Activated CD8-positive, alpha-beta memory T cell treated with anti-CD3 and anti-CD28 coated beads for 36 hours (primary cell): ENCODE data around the gene CD33. TPM values are rescaled to one million over a fixed set of nuclear protein-coding genes. Genes with fewer than 3 reads are reported as not detected.

ENCODE experiments used
- CTCF ChIA-PET: fragments of 350-600 bp; sonication (Branson Sonifier 250); formaldehyde crosslinking; loops from one replicate; lab custom pipeline; 2021; ENCODE audit warnings: antibody characterized with exemption; lab: Charles Lee
- POLR2A ChIA-PET: fragments of 350-600 bp; sonication (Branson Sonifier 250); formaldehyde crosslinking; loops from one replicate; lab custom pipeline; 2021; ENCODE audit warnings: antibody characterized with exemption; lab: Charles Lee
- total RNA-seq, 2 experiments: library from RNA; stranded (reverse); gene quantifications; one replicate each; pipeline ENCODE4 v1.2.3, GENCODE V29; 2021

Gene CD33
- total RNA-seq, 2 experiments from 2014 or later, result 0.13 TPM; not detected in 1

- POLR2A ChIA-PET, result no interaction called here
- CTCF ChIA-PET, result interaction anchor here (0.6 to 0.7 kb wide), 2 partner anchors 72 to 128 kb away, joined by 3 read pairs; no protein-coding TSS in a partner anchor
Observed at GRCh38 chr19:51253088-51253806, 28.4 kb downstream of the CD33 start.

DNA sequence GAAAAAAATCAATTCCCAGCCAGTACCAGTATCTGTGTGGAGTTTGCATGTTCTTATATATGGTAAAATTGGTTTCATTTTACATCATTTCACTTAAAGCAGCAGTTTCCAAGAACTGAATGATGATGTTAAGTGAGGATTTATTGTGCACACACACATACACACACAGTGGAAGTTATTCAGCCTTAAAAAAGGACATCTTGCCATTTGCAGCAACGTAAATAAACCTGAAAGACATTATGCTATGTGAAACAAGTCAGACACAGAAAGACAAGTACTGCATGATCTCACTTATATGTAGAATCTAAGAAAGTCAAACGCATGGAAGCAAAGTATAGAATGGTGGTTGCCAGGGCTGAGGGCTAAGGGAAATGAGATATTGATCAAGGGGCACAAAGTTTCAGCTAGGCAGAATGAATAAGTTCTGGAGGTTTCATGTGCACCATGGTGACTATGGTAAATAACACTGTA is 31.3 kb downstream of the CD33 start:
- POLR2A ChIA-PET, result no interaction called here
- CTCF ChIA-PET, result no interaction called here

- ChIA-PET POLR2A (no interaction called here), CTCF (interaction anchor here (6.1 kb wide), 1 partner anchor 100 kb away, joined by 36 read pairs; no protein-coding TSS in a partner anchor)
Observed at GRCh38 chr19:51257471-51257870, 32.6 kb downstream of the CD33 start.

- ChIA-PET CTCF (interaction anchor here (0.7 to 6.1 kb wide), 5 partner anchors 12 to 101 kb away, joined by 3 to 36 read pairs (median 3); no protein-coding TSS in a partner anchor), POLR2A (no interaction called here)
Observed at GRCh38 chr19:51258165-51259160, 33.6 kb downstream of the CD33 start.

DNA sequence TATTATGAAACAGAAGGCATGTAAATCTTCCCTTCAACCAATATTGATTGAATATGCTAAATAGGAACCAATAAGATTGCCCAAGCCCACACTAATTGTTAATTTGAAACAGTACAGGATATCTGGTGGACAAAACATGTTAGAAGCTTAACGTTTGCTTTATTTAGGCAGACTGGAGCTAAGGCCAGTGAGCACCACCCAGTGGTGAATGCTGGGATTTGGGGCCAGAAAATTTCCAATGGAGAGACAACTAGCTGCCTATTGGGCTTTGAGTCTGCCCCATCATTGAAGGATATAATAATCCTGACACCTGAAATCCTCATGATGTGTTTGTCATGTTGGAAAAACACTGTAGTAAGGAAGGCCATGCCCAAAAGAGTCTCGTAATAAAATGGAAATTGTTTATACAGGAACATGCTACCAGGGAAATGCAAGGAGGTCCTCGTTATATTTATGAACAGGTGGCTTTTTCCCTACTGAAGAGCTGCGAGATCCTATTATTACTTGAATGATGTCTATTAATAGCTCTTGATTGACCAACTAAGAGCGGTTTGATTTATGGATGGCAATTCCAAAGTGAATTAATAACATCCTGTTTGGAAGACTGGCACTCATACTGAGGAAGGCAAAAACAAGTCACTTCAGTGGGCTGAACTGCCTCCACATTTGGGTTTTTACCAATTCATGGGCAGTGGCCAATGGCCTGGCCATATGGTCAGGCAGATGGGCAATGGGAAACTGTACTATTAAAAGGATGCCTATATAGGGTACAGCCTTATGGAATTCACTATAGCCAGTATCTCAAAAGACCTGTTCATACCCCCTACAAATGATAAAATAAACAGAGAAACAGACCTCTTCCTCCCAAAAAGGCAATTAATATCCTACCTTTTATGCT is 34.7 kb downstream of the CD33 start:
- POLR2A ChIA-PET, result interaction anchor here (0.6 kb wide), 1 partner anchor 1982 kb away, joined by 5 read pairs; no protein-coding TSS in a partner anchor
- CTCF ChIA-PET, result interaction anchor here (0.7 to 6.1 kb wide), 5 partner anchors 11 to 102 kb away, joined by 3 to 36 read pairs (median 3); no protein-coding TSS in a partner anchor

DNA sequence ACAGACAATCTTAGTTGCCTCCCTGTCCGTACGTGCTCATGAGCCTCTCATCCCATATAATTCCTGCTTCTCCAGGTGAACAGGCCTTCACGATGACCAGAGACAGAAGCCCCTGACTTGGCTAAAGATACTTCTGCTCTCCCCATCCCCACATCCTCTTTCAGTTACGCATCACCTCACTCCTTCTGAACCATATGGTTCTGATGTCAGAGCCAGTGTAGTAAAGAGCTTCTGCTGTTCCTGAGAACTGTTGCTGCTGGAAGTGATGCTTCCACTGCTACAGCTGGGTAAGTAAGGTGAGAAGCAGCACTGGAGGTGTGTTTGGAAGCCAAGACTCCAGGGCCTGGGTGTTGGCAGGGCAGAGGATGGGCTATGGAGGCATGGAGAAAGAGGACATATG is 38.9 kb downstream of the CD33 start:
- ChIA-PET CTCF (no interaction called here), POLR2A (no interaction called here)

DNA sequence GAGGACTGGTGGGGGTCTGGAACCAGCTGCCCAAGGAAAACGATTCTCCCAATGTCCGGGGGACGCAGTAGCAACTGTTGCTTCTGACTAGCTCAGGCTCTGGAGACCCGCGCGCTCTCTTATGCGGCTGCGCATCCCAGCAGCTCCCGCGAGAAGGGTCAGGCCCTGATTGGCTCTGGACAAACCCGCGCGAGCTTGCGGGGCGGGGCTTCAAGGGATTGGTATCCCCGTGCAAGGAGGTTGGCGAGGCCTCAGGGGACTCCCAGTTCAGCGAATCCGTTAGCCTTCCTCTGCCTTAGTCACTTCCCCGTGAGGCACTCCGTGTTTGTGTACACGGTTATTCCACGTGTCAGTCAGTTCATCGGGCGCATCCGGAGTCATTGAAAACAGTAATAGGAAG is 46.2 kb downstream of the CD33 start:
- CTCF ChIA-PET, result interaction anchor here (1.5 kb wide), 1 partner anchor 11 kb away, joined by 4 read pairs; no protein-coding TSS in a partner anchor
- POLR2A ChIA-PET, result no interaction called here

DNA sequence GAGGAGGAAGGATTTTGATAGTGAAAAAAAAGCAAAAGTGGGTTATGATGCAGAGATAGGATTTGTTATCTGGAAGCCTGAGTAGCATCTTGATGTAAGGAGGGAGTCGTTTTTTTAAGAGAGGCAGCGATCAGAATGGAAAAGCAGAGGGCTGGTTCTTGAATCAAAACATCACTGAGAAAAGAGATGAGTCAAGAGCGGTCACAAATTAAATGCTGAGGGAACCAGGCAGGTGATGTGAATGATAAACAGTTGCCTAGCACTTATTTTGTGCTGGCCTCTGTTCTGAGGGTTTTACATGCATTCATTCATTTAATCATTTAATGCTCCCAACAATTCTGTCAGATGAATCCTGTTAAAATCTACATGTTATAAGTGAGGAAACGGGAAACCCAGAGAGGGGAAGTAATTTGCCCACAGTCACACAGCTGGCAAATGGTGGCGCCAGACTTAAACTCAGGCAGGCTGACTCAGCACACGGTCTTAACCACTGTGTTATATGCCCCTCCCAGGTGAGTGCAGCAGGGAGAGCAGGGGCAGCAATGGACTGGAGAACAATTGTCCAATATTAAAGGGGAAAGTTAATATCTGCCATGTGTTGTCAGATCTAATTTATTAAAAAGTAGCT is 47.4 kb downstream of the CD33 start:
- ChIA-PET CTCF (interaction anchor here (1.0 kb wide), 1 partner anchor 13 kb away, joined by 3 read pairs; no protein-coding TSS in a partner anchor), POLR2A (no interaction called here)

DNA sequence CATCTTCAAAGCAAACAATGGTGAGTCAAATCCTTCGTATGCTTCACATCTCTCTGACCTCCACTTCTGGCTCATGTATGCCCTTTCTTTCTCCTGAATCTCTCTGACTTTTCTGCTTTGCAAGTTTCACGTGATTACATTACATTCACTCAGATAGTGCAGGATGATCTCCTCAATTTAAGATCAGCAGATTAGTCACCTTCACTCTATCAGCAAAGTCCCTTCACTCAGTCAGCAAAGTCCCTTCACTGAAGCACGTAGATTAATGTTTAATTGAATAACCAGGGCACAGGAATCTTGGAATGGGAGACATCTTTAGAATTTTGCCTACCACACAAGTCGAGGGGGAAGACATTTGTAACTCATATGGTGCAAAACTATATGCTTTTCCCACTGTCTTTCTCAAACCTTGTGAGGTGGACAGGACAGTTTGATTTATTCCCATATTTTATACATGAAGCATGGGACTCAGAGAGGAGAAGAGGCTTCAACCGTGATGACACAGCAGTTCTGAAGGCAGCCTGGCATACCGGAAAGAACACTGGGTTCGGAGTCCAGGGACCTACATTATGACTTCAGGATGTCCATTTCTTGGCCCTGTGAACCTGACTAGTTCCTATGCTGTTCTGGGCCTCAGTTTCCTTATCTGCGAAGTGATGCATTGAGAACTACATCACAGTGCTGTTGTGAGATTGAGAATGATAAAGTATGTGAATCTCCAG is 49.3 kb downstream of the CD33 start:
- ChIA-PET CTCF (no interaction called here), POLR2A (no interaction called here)

DNA sequence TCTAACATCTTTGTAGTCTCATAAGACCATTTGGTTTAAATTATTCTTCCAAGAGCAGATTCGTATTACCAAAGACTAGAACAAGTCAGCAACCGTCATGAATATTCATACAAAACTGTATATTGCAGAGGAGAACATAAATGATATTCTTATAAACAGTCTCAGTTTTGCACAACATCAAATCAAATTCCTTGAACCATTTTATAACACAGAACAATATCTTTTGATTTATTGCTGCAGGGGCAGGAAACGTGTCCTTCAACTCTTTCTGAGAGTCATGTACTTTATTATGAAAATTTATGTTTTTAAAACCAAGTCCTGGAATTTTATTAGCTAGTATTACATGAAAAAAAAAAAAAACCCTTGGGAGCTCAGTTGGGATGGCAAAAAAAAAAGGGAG is 52.2 kb downstream of the CD33 start:
- CTCF ChIA-PET, result interaction anchor here (0.6 kb wide), 1 partner anchor 277 kb away, joined by 4 read pairs; no protein-coding TSS in a partner anchor
- POLR2A ChIA-PET, result no interaction called here

DNA sequence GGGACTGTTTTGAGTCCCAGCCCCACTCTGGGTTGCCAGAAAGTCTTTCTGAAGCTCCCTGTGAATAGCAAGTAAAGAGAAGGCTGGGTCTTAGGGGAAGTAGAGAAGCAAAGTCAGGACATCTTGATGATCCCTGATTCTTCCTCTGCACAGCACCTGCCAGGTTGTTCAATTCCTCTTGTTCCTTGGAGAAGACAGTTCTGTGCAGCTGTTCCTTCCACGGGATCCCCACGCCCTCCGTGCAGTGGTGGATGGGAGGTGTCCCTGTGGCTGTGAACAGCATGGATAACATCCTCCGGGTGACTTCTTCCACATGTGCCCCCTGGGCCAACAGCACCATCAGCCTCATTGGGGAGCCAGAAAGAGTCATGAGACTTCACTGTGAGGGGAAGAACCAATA is 57.5 kb downstream of the CD33 start:
- POLR2A ChIA-PET, result no interaction called here
- CTCF ChIA-PET, result interaction anchor here (1.1 kb wide), 1 partner anchor 123 kb away, joined by 5 read pairs; no protein-coding TSS in a partner anchor

- ChIA-PET CTCF (no interaction called here), POLR2A (no interaction called here)
Observed at GRCh38 chr19:51285682-51286081, 60.8 kb downstream of the CD33 start.

Other genes with a start within 250 kb of the CD33 start
- gene KLK7, start 241.2 kb upstream of the CD33 start, total RNA-seq, result not detected
- not detected for gene KLK8, start 223.5 kb upstream of the CD33 start, total RNA-seq
- gene KLK10, start 205.4 kb upstream of the CD33 start, total RNA-seq, result not detected
- gene KLK11, start 198.5 kb upstream of the CD33 start, total RNA-seq, result not detected
- gene KLK12, start 190.1 kb upstream of the CD33 start, total RNA-seq, result not detected
- not detected for gene KLK13, start 160.0 kb upstream of the CD33 start, total RNA-seq
- gene KLK14, start 142.2 kb upstream of the CD33 start, total RNA-seq, result under 1 TPM; 0.21 to 0.57 TPM
- gene CTU1, start 116.7 kb upstream of the CD33 start, total RNA-seq, result 10 to 100 TPM; 11.5 to 12.1 TPM
- under 1 TPM; 0.29 to 0.48 TPM for gene SIGLEC9, start 100.2 kb upstream of the CD33 start, total RNA-seq
- not detected for gene SIGLEC7, start 82.8 kb upstream of the CD33 start, total RNA-seq
- gene SIGLECL1, start 26.0 kb downstream of the CD33 start, total RNA-seq, result not detected
- under 1 TPM; 0.19 to 0.21 TPM for gene IGLON5, start 86.6 kb downstream of the CD33 start, total RNA-seq
- gene VSIG10L, start 117.1 kb downstream of the CD33 start, total RNA-seq, result 1 to 10 TPM; 3.3 to 3.8 TPM
- gene ETFB, start 141.3 kb downstream of the CD33 start, total RNA-seq, result 100 to 1,000 TPM; 127 to 130 TPM
- 10 to 100 TPM; 21.6 to 22.3 TPM for gene CLDND2, start 143.9 kb downstream of the CD33 start, total RNA-seq
- gene NKG7, start 147.6 kb downstream of the CD33 start, total RNA-seq, result 100 to 1,000 TPM; 835 to 848 TPM
- gene LIM2, start 162.9 kb downstream of the CD33 start, total RNA-seq, result 1 to 10 TPM in 1 of 2 experiments, under 1 TPM in 1; 0.31 to 1.2 TPM
- under 1 TPM in 1 of 2 experiments, not detected in 1; 0.19 TPM for gene C19orf84, start 165.5 kb downstream of the CD33 start, total RNA-seq
- 1 to 10 TPM; 1.2 to 1.8 TPM for gene SIGLEC10, start 192.6 kb downstream of the CD33 start, total RNA-seq
- gene SIGLEC8, start 233.4 kb downstream of the CD33 start, total RNA-seq, result not detected